ENCODE measurements around the gene ST8SIA3. TPM values are rescaled to one million over a fixed set of nuclear protein-coding genes. Genes with fewer than 3 reads are reported as not detected.

Gene ST8SIA3
- total and polyA plus RNA-seq, 9 of the 15 experiments (the other 6 are each of a cell fraction or from before 2014, with no cell fraction given): not detected

- TF ChIP-seq JUND (IDR thresholded peaks at IDR 0.05; ENCODE audit: borderline replicate concordance, low read depth, low read length) (peak; percentile 64; the same call in 1 of the 2 replicates), JUND (tag; IDR thresholded peaks at IDR 0.05; ENCODE audit: borderline replicate concordance, low read depth, low read length) (peak; percentile 40; the same call in 1 of the 3 replicates), MAFG (tag; conservative IDR thresholded peaks at IDR 0.05) (no peak), VEZF1 (CRISPR knock-in tag; IDR thresholded peaks at IDR 0.05) (no peak), ZKSCAN1 (IDR thresholded peaks at IDR 0.05; ENCODE audit: low read depth, low read length) (peak; percentile 42; the same call in 1 of the 2 replicates), HNRNPUL1 (IDR thresholded peaks at IDR 0.05; ENCODE audit: low read length) (no peak), PHF8 (IDR thresholded peaks at IDR 0.05; ENCODE audit: borderline replicate concordance, low read length) (no peak), NR4A1 (CRISPR knock-in tag; IDR thresholded peaks at IDR 0.05) (no peak), NR4A1 (tag; IDR thresholded peaks at IDR 0.05) (no peak), SIRT6 (IDR thresholded peaks at IDR 0.05; ENCODE audit: low read depth, low read length) (no peak), TAF15 (IDR thresholded peaks at IDR 0.05; ENCODE audit: low read depth, low read length) (no peak), ZNF134 (CRISPR knock-in tag; conservative IDR thresholded peaks at IDR 0.05) (no peak)
- TF ChIP-seq, protein P1, sequence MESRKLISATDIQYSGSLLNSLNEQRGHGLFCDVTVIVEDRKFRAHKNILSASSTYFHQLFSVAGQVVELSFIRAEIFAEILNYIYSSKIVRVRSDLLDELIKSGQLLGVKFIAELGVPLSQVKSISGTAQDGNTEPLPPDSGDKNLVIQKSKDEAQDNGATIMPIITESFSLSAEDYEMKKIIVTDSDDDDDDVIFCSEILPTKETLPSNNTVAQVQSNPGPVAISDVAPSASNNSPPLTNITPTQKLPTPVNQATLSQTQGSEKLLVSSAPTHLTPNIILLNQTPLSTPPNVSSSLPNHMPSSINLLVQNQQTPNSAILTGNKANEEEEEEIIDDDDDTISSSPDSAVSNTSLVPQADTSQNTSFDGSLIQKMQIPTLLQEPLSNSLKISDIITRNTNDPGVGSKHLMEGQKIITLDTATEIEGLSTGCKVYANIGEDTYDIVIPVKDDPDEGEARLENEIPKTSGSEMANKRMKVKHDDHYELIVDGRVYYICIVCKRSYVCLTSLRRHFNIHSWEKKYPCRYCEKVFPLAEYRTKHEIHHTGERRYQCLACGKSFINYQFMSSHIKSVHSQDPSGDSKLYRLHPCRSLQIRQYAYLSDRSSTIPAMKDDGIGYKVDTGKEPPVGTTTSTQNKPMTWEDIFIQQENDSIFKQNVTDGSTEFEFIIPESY (CRISPR knock-in tag; IDR thresholded peaks at IDR 0.05): no peak
- TF ChIP-seq, protein P2, sequence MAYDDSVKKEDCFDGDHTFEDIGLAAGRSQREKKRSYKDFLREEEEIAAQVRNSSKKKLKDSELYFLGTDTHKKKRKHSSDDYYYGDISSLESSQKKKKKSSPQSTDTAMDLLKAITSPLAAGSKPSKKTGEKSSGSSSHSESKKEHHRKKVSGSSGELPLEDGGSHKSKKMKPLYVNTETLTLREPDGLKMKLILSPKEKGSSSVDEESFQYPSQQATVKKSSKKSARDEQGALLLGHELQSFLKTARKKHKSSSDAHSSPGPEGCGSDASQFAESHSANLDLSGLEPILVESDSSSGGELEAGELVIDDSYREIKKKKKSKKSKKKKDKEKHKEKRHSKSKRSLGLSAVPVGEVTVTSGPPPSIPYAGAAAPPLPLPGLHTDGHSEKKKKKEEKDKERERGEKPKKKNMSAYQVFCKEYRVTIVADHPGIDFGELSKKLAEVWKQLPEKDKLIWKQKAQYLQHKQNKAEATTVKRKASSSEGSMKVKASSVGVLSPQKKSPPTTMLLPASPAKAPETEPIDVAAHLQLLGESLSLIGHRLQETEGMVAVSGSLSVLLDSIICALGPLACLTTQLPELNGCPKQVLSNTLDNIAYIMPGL (CRISPR knock-in tag; IDR thresholded peaks at IDR 0.05): no peak
Measured at GRCh38 chr18:57397440-57398132, 45.2 kb downstream of the ST8SIA3 start (continued).

All from K562 (cell line).